Pancreas (tissue), 10 donors: ENCODE measurements around the gene CATSPERB. TPM values are rescaled to one million over a fixed set of nuclear protein-coding genes. Genes with fewer than 3 reads are reported as not detected.

Experiments used
- ATAC-seq, 4 donors: fragments of 200-7000 bp; cut with Tn5 transposase; one replicate each; pipeline versions ENCODE4 v1.8.0 to v1.9.1; 2020; ENCODE audit warnings: mild to moderate bottlenecking in 4 of 4, moderate library complexity in 4 of 4
- DNase-seq, 6 donors: peaks; one replicate each; pipeline ENCODE4 v3.0.0-alpha.2; 2020
- FAIRE-seq: peaks from 2 replicates; lab custom pipeline; 2012; peaks lifted over from hg19 to GRCh38; lab: Jason Lieb, UNC
- H3K27ac ChIP-seq, 4 donors: fragments of 200-600 bp; sonication (generic); 1 replicate in 3 of 4; 2 replicates in 1 of 4; pipeline versions ENCODE4 v1.5.0 to v1.8.0; 2020
- H3K27me3 ChIP-seq, 4 donors: fragments of 200-600 bp; one replicate each; pipeline ENCODE4 v1.8.0; 2021
- H3K36me3 ChIP-seq, 3 donors: fragments of 200-600 bp; sonication (generic) in 1 of 3; one replicate each; pipeline versions ENCODE4 v1.5.0 to v1.8.0; 2020 to 2021
- H3K4me1 ChIP-seq, 3 donors: fragments of 200-600 bp; one replicate each; pipeline ENCODE4 v1.8.0; 2021
- H3K4me3 ChIP-seq, 4 donors: fragments of 200-600 bp; sonication (generic) in 2 of 4; one replicate each; pipeline versions ENCODE4 v1.5.0 to v1.8.0; 2020 to 2021
- H3K9me3 ChIP-seq, 4 donors: fragments of 200-600 bp; one replicate each; pipeline ENCODE4 v1.8.0; 2021
- WGBS, 2 donors: extraction: QIAGEN DNeasy Blood & Tissue Kit; methylation state at CpG; one replicate each; pipeline ENCODE4 v1.1.7; 2013; 5-methylcytosine and 5-hydroxymethylcytosine counted together
- intact Hi-C, 3 donors: fragments of 100-400 bp; cut with DNase I; formaldehyde crosslinking; loops; one replicate each; pipeline versions ENCODE4 v1.11.1 to v1.14.2; 2022
- polyA plus RNA-seq, 2 donors: library from polyadenylated mRNA; stranded (reverse); fragments of 200-250 nt; gene quantifications; one replicate each; pipeline ENCODE4 v1.2.3, GENCODE V29; 2013
- total RNA-seq, 6 donors: library from RNA; stranded (reverse); fragmentation: NEBNext Ultra II Directional in 4 of 6; extraction: Animal tissue kit (Norgen Biotek cat#: 25700) in 4 of 6; gene quantifications; one replicate each; pipeline versions ENCODE4 v1.2.1 to v1.2.4, GENCODE V29; 2021 to 2023
- TF ChIP-seq, protein P1 (sequence below), 4 donors: fragments of 200-600 bp; sonication (generic) in 3 of 4; IDR thresholded peaks; one replicate each; pipeline versions ENCODE4 v1.5.0 to v1.8.0; 2021; ENCODE audit warnings: antibody characterized with exemption in 4 of 4
- donor health status: healthy with polysubstance abuse.
- donor health status: DM: no; HTN: no; CAD: no; lungs with moderate emphysema.
- donor health status: DM: no; HTN: no; CAD: no.
- donor health status: control.
- donor health status: control.
- donor health status: Bipolar disorder and iron deficiency.
- donor health status: DM: yes; HTN: yes; CAD: no.
- donor health status: DM: no; HTN: no; CAD: no.
- donor health status: DM: no; HTN: no; CAD: no.
- donor health status: DM: yes; HTN: yes; CAD: no.

The CATSPERB gene
- total and polyA plus RNA-seq, 8 donors: 6.0 to 40.0 (median 18.6) TPM

DNA sequence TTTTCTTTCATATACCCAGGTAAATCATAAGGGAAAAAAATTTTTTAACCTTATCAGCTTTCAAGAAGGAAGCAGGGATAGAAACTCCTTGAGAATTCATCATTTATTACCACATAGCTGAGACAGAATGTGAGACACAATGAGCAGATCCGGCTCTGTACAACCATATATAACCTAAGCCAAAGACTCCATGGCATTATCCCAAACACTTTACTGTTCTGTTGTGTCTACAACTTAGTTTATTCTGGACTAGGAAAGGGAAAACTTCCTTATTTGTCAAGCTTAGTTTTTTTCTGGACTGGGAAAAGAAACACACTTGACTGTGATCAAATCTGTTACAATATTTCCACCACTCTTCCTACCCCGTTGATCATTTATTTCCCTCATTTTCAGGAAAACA is 38.3 kb upstream of the CATSPERB start:
- Histone ChIP-seq H3K27ac (peak overlapping the region in 1 of 4 donors; percentile 31), H3K9me3 (no peaks in the 10 kb centered on the region), H3K4me1 (no peaks in the 10 kb centered on the region), H3K27me3 (no peaks in the 10 kb centered on the region), H3K36me3 (peaks cover 0 to 5% (median 0%) of the 10 kb centered on the region in 3 donors), H3K4me3 (no peak overlapping the region)
- WGBS, 2 donors: 54 to 68% methylated on average over 2 of the region's 2 CpGs
- DNase-seq (no peak), FAIRE-seq (no peak), ATAC-seq (peak; percentile 14 to 57 (median 54))
- intact Hi-C loops: no loop called here
- TF ChIP-seq, protein P1, sequence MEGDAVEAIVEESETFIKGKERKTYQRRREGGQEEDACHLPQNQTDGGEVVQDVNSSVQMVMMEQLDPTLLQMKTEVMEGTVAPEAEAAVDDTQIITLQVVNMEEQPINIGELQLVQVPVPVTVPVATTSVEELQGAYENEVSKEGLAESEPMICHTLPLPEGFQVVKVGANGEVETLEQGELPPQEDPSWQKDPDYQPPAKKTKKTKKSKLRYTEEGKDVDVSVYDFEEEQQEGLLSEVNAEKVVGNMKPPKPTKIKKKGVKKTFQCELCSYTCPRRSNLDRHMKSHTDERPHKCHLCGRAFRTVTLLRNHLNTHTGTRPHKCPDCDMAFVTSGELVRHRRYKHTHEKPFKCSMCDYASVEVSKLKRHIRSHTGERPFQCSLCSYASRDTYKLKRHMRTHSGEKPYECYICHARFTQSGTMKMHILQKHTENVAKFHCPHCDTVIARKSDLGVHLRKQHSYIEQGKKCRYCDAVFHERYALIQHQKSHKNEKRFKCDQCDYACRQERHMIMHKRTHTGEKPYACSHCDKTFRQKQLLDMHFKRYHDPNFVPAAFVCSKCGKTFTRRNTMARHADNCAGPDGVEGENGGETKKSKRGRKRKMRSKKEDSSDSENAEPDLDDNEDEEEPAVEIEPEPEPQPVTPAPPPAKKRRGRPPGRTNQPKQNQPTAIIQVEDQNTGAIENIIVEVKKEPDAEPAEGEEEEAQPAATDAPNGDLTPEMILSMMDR (IDR thresholded peaks at IDR 0.05): no peak

DNA sequence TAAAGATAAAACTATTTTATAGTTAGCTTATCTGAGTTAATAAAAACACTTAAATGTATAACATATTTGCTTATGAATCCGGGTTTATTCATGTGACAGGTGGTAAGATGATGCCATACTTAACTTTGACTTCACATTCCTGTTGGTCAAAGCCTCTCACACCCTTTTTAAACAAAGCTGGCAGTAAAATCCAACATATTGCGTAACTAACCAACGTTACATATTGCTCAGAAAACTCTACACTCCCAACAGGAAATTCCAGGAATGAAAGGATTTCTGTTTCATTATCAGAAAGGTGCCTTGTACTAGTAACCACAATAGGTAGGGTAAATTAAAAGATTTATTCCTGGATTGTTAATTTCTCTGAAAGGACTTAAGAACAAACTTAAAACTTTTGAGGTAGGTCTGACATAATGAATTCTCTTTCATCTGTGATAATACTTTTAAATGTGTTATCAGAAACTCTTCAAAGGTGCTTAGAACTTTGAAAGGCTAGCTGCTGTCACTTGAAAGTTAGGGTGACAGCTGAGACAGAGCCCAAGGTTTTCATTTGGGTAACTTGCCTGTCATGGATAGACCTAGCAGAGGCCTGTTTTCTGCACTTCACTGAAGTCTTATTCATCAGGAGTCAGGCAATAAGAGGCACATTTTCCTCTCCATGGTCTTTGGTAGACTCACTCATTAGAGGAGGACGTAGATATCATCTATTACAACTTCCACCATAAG is 23.8 kb upstream of the CATSPERB start:
- H3K36me3 ChIP-seq: no peaks in the 10 kb centered on the region
- TF ChIP-seq, protein P1 (IDR thresholded peaks at IDR 0.05): no peak
- FAIRE-seq: peak; percentile 85
- H3K9me3 ChIP-seq: no peaks in the 10 kb centered on the region
- no peaks in the 10 kb centered on the region for H3K27me3 ChIP-seq
- peak; percentile 36 to 71 (median 66) for ATAC-seq
- 17 to 21% methylated on average over 4 of the region's 4 CpGs for WGBS, 2 donors
- peak overlapping the region in 3 of 4 donors; percentile 56 to 75 (median 64) for H3K27ac ChIP-seq
- intact Hi-C loops: loop anchor here in 1 of 3 donors (10.0 kb wide), 1 partner anchor 139 kb away; no protein-coding TSS in a partner anchor
- H3K4me1 ChIP-seq: peaks cover 47 to 67% (median 61%) of the 10 kb centered on the region in 3 donors
- DNase-seq: no peak
- no peak overlapping the region for H3K4me3 ChIP-seq

GRCh38 chr14:91754819-91755218 is 22.9 kb upstream of the CATSPERB start:
- Histone ChIP-seq H3K4me1 (peaks cover 47 to 67% (median 61%) of the 10 kb centered on the region in 3 donors), H3K27ac (peak overlapping the region in 3 of 4 donors; percentile 56 to 75 (median 64)), H3K27me3 (no peaks in the 10 kb centered on the region), H3K4me3 (no peak overlapping the region), H3K36me3 (no peaks in the 10 kb centered on the region), H3K9me3 (no peaks in the 10 kb centered on the region)
- 3 to 4% methylated on average over 1 of the region's 1 CpG for WGBS, 2 donors
- DNase-seq (peak in 5 of 6 donors; percentile 30 to 70 (median 47)), ATAC-seq (peak; percentile 19 to 53 (median 28)), FAIRE-seq (no peak)
- TF ChIP-seq, protein P1 (IDR thresholded peaks at IDR 0.05): no peak
- intact Hi-C loops: loop anchor here in 1 of 3 donors (10.0 kb wide), 1 partner anchor 140 kb away; no protein-coding TSS in a partner anchor

DNA sequence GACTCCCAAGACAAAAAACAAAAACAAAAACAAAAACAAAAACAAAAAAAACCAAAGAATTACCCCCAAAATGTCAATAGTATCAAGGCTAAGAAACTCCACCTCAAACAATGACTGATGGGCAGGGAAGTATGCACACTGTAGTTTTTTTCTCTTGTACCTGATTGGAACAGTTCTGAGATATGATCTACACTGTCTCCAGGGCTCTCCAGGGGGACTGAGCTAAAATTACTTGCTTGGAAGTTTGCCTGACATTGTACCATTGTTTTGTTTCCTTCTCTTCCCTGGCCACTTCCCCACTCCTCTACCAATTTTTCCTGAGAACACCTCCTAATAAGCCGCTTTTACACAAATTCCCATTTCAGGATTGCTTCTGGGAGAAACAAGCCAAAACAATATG is 22.3 kb upstream of the CATSPERB start:
- intact Hi-C loops: loop anchor here in 1 of 3 donors (10.0 kb wide), 1 partner anchor 141 kb away; no protein-coding TSS in a partner anchor
- Histone ChIP-seq H3K4me1 (peaks cover 47 to 65% (median 60%) of the 10 kb centered on the region in 3 donors), H3K9me3 (no peaks in the 10 kb centered on the region), H3K36me3 (no peaks in the 10 kb centered on the region), H3K27me3 (no peaks in the 10 kb centered on the region), H3K27ac (peak overlapping the region in 3 of 4 donors; percentile 7 to 75 (median 64)), H3K4me3 (no peak overlapping the region)
- 86 to 88% methylated on average over 1 of the region's 1 CpG for WGBS, 2 donors
- ATAC-seq (peak in 3 of 4 donors; percentile 12 to 26 (median 17)), DNase-seq (no peak), FAIRE-seq (no peak)
- TF ChIP-seq, protein P1 (IDR thresholded peaks at IDR 0.05): no peak
